Transverse colon (tissue), 4 donors: Measurements from ENCODE around the gene TRRAP.
"Not testable (repeated sequence)": the region's sequence is repeated elsewhere in the genome, so short reads cannot be mapped to it uniquely, and the experiment has no call there.

ENCODE experiments used
- CTCF ChIP-seq, 5 experiments: fragments of 200-600 bp in 3 of 5; fragments of 450-650 bp in 2 of 5; sonication (generic) in 3 of 5; IDR thresholded peaks; 1 replicate in 2 of 5; 2 replicates in 3 of 5; pipeline ENCODE4 v1.5.1; 2016 to 2017; ENCODE audit warnings: antibody characterized with exemption in 5 of 5, inconsistent platforms in 3 of 5, mild to moderate bottlenecking in 2 of 5, moderate library complexity in 1 of 5
- POLR2A ChIP-seq: fragments of 450-650 bp; IDR thresholded peaks from one replicate; pipeline ENCODE4 v1.6.1; 2016; ENCODE audit warnings: antibody characterized with exemption, mild to moderate bottlenecking, moderate library complexity
- POLR2AphosphoS5 ChIP-seq, 3 donors: sonication (generic); formaldehyde crosslinking; IDR thresholded peaks; one replicate each; pipeline ENCODE4 v1.6.1; 2016; ENCODE audit warnings: antibody characterized with exemption in 3 of 3

GRCh38 chr7:98873610-98874009 is 4.7 kb upstream of the TRRAP start:
- TF ChIP-seq POLR2A; POLR2AphosphoS5 (IDR thresholded peaks at IDR 0.05); CTCF (IDR thresholded peaks at IDR 0.05): not testable (repeated sequence)
